Central memory CD4-positive, alpha-beta T cell (primary cell): ENCODE measurements around the gene IL36G.
A peak's percentile ranks its signal among the peaks of the same experiment; 100 is the strongest.

ENCODE experiments used
- DNase-seq: peaks from one replicate; pipeline ENCODE4 v3.0.0; 2022

The IL36G gene

GRCh38 chr2:112973156-112973555, 4.7 kb upstream of the IL36G start:
- no peak for DNase-seq

GRCh38 chr2:112979731-112980130, 1.9 kb downstream of the IL36G start:
- DNase-seq, result no peak

DNA sequence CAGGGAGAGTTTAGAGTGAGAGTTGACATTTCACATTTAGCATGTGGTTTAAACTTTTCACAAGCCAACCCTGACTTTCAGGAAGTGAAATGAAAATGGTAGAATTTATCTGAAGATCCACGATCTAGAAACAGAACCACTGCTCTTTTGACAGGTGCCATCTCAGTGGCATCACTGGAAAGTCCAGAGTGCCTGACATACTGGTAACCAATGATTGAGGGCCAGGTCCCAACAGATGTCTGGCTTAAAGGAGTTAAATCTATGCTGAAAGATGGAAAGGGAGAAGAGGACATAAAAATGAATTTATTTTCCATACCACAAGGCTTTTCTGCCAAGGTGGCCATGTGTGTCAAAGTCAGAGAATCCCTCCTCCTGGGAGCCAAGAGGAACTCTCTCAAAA, 2.7 kb downstream of the IL36G start:
- DNase-seq, result no peak

GRCh38 chr2:112985090-112985489, 7.3 kb downstream of the IL36G start:
- peak; percentile 27 for DNase-seq

DNA sequence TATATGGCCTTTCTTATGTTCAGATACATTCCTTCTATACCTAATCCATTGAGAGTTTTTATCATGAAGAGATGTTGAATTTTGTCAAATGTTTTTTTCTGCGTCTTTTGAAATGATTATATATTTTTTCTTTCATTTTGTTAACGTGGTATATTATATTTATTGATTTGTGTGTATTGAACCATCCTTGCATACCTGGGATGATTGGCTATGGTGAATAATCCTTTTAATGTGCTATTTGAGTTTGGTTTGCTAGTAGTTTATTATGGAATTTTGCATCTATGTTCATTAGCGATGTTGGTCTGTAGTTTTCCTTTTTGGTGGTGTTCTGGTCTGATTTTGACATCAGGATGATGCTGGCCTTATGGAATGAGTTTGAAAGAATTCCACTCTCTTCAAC, 11.8 kb downstream of the IL36G start:
- no peak for DNase-seq

- DNase-seq, result no peak
Measured at GRCh38 chr2:112993831-112994230, 16.0 kb downstream of the IL36G start.

DNA sequence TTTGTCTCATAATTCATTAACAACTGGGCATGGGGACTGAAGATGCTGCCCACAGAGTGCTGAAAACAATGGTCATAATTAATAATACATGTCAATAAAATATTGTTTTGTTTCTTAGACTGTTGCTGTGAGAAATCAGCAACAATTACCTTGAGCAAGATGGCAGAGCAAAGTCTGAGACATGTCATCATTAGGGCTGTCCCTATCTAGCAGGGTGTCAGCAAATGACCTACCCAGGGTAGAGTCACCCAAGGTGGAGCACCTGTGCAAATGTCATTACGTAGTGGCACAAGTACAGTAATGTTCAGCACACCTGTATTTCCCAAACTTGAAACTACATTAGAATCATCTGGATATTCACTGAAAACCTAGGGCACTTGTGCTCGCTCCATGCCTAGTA, 16.8 kb downstream of the IL36G start:
- DNase-seq, result no peak

GRCh38 chr2:112995346-112995920, 17.6 kb downstream of the IL36G start:
- peak; percentile 16 for DNase-seq

DNA sequence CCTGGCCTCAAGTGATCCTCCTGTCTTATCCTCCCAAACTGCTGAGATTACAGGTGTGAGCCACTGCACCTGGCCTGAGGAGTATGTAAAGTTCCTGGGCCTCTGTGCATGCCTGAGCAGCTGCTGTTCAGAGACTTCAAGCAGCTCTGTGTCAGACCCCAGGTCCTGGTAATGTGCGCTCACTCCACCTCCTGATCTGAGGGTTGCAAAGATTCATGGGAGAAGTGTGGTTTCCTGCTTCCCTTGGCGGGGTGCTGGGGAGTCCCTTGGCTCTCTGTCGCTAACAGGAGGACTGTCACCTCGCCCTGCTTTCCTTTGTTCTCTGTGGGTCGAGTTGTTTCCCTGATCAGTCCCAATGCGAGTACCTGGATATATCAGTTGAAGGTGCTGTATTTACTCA, 18.8 kb downstream of the IL36G start:
- peak; percentile 89 for DNase-seq

GRCh38 chr2:112997151-112997550, 19.3 kb downstream of the IL36G start:
- no peak for DNase-seq

DNA sequence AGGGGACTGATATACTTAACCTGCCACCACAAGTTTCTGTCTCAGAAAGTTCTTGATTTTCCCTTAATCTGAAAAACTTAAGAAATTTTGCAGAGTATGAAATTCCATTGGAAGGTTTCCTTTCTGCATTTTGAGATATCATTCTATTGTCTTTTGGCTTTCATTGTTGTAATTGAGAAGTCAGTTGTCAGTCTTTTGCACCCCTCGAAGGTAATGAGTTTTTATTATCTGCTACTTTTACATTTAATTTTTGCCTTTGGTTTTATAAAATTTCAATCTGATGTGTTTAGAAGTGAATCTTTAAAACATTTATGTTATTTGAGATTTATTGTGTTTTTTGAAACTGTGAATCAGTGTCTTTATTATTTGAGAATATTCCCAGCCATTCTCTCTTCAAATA, 22.6 kb downstream of the IL36G start:
- DNase-seq, result no peak

DNA sequence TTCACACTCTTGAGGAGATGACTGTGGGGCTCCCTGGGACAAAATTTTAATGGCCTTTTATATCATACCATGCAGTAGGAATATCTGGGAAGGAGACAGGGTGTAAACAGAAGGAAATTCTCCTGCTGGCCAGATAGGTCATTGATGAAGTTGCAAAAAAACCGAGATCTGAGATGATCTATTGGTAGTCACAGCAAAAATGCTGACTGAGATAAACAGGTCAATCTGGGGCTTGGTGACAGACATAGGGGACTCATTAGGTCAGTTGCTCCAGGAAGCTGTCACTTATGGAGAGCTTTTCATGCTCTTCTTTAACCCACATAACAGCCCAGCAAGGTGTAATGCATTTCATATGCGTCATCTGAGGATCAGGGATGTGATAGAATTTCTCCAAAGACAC, 24.9 kb downstream of the IL36G start:
- no peak for DNase-seq

- no peak for DNase-seq
Measured at GRCh38 chr2:113005030-113005509, 27.3 kb downstream of the IL36G start, which contains the start of gene IL36A. Gene IL36A (plus strand): TSS chr2:113005459. CDS start chr2:113005872, 413 bp downstream.

DNA sequence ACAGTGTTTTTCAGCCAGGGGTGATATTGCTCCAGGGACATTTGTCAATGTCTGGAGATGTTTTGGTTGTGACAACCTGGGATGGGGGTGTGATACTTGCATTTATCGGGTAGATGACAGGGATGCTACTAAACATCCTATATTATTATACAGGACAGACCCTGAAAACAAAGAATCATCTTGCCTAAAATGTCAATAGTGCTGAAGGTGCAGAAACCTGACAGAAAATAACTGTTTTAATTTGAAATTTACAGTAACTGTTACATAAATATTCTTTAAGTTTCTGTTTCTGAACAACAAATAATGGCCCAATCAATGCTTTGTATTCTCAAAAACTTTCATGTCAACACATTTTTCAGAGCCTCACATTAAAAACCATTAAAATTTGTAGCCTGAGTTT, 29.4 kb downstream of the IL36G start:
- DNase-seq, result no peak

GRCh38 chr2:113009622-113010021, 31.8 kb downstream of the IL36G start:
- no peak for DNase-seq

DNA sequence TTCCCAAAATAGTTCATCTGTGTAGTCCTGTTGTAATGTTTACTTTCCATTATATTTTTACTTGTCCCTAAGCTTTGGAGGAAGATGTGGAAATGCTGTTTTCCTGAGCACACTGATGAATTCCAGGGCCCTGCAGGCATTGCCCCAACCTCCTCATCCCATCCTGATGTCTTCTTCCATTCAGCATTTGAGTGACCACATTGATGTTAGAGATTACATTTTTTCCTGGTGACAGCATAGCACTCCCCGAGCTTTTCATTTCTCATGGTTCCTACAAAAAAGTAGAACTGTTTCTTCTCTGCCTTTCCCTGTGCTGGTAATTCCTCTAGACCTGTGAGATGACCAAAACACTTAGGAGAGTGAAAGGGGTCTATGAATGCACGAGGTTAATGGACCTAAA, 32.3 kb downstream of the IL36G start:
- no peak for DNase-seq

- no peak for DNase-seq
Measured at GRCh38 chr2:113011108-113011507, 33.3 kb downstream of the IL36G start.

DNA sequence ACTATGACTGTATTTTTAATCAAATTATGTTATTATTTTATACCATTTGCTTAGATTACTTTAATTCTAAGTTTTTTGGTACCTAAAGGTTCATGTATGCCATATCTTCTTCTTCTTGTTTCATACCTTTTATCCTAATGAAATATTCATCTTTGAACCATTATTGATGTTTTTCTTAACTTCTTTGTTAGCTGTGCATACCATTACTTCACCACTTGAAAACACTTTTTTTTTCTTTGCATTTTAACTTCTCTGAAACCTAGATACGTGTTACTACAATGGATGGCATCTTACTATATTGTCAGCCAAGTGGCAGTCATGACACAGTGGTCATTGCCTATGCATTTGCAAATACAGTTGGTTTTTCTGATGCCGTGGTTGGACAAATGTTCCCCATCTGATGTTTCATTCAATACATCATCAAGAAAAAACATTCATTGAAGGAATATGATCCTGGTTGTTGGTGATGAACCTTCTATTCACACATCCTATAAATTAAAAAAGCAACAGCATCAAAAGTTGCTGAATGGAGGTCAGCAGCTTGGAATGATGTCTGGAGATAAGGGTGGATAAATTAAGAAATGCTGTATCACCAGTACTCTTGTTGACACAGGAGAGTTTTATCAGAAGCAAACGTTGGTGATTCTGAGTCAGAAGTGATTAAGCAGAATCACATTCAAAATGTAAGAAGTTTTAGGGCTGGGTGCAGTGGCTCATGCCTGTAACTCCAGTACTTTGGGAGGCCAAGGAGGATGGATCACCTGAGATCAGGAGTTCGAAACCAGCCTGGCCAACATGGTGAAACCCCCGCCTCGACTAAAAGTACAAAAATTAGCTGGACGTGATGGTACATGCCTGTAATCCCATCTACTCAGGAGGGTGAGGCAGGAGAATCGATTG, 34.9 kb downstream of the IL36G start:
- DNase-seq, result no peak

DNA sequence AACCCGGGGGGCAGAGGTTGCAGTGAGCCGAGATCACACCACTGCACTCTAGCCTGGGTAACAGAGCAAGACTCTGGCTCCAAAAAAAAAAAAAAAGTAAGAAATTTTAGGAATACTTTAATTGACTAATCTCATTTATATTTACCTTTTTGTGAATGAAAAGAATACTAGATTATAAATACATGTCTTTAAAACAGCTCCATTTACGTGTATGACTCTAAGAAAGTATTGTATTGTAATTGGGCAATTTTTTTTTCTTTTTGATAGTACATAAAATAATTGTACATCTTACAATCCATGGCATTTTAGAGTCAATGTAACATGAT, 35.5 kb downstream of the IL36G start:
- DNase-seq, result no peak

GRCh38 chr2:113014067-113014466, 36.3 kb downstream of the IL36G start:
- no peak for DNase-seq

- no peak for DNase-seq
Measured at GRCh38 chr2:113015042-113015441, 37.2 kb downstream of the IL36G start.

GRCh38 chr2:113015655-113016054, 37.8 kb downstream of the IL36G start:
- no peak for DNase-seq

GRCh38 chr2:113018509-113018908, 40.7 kb downstream of the IL36G start:
- DNase-seq, result no peak

GRCh38 chr2:113021312-113021711, 43.5 kb downstream of the IL36G start:
- no peak for DNase-seq
